G401.6 (cell line): ENCODE data around the gene GMDS.

Experiments used
- FAIRE-seq: peaks from 2 replicates; lab custom pipeline; 2012; peaks lifted over from hg19 to GRCh38; lab: Jason Lieb, UNC

Gene GMDS

GRCh38 chr6:2245103-2245876 lies at the start of gene GMDS:
TSS of gene GMDS (minus strand) at chr6:2245605.
- FAIRE-seq, result no peak

GRCh38 chr6:2285510-2285909 lies 40.1 kb upstream of the GMDS start:
- FAIRE-seq, result peak; percentile 13

- no peak for FAIRE-seq
Observed at GRCh38 chr6:2275892-2276242, 30.5 kb upstream of the GMDS start.

- no peak for FAIRE-seq
Observed at GRCh38 chr6:2274981-2275891, 29.8 kb upstream of the GMDS start.

DNA sequence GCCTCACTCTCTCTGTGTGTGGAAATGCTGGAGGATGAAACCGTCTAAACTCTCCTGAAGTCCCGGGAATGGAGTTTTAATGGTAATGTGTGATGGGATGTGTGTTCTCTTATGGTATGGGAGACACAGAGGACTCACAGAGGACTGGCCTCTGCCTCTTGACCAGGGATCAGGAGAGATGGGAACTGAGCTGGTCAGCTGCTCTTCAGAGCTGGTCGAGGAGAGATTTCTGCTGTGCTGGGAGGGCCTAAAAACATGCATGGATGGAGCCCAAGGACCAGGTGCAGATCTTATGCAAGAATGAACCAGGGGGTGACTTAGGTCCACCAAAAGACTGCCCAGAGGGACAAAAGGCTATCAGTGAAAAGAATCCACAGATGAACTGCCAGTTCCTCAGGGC lies 27.3 kb upstream of the GMDS start:
- no peak for FAIRE-seq

- no peak for FAIRE-seq
Observed at GRCh38 chr6:2270054-2270453, 24.6 kb upstream of the GMDS start.

DNA sequence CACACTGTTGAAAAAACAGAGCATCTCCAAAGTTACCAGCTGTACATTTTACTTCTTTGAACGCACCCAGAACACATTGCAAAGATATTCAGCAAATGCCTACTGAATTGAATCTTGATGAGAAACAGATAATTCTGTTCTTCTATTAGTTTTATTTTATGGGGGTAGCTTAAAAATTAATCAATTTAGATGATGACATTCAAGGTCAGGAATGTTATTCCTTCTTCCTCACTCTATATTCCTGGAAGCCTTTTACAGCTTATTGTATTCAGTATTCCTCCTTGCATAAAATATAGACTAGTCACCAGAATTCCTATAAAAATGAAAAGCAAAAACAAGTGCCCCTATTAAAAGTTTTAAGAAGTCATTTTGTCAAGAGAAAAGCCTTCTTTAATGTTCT lies 21.4 kb upstream of the GMDS start:
- FAIRE-seq, result no peak

DNA sequence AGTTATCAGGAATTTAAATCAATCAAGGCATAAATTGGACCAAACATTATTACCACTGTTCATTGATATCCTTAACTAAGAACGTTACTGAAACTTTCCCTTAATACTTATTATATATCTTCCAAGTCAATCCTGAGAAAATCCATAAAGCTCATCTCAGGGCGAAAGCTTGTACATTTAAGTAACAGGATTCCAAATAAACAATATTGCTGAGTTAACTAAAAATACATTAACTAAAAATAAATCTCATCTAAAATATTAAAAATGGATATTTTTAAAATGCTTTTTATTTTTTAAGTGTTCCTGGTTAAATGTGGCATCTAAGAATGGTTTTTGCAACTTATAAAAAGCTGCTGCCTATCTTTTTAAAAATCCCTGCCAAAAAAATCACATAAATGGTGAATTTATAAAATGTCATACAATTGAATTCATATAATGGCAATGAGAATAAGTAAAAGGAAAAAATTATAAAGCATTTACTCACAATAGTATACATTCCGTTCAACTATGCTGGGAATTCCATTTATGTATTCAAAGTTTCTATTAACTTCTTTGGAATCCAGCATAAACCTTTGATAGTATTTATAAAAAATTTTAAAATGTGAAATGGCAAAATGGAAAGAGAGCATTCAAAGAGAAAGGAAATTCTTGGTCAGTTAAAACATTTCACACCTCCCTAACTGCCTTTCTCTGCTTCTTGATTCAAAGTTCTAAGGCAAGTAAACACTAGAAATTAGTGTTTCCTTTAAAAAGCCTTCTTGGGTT lies 20.8 kb upstream of the GMDS start:
- no peak for FAIRE-seq

DNA sequence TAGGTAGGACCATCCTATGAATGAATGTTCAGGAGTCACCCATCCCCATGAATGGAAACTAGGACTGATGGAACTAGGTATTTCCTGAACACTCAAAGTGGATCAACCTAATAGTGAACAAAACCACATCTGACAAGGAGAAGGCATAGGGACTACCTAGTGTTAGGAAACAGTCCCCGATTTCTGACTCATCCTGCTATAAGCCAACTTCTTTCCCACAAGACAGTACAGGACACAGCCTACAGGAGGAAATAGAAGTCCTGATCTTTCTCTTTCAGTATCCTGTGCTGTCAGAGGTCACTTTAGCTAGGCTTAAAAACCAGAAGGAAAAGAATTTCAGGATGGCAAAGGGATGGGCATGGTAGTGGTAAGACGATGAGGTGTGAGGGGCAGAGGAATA lies 19.5 kb upstream of the GMDS start:
- no peak for FAIRE-seq

DNA sequence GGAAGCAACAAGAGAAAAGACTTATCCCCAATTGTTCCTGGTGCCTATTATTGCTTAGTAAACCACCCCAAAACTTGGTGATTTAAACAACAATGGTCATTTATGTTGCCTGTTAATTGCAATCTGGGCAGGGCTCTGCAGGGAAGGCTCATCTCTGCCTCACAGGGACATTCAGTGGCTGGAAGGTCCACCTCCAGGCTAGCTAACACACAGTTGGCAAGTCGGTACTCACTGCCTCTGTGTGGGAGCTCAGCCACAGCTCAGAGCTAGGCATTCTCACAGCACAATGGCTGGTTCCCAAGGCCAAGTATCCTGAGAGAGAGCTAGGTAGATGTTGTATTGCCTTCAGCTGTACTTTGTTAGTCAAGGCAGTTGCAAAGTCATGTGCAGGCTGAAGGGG lies 18.5 kb upstream of the GMDS start:
- no peak for FAIRE-seq

GRCh38 chr6:2259574-2259973 lies 14.2 kb upstream of the GMDS start:
- no peak for FAIRE-seq

- FAIRE-seq, result no peak
Observed at GRCh38 chr6:2259002-2259494, 13.6 kb upstream of the GMDS start.

- no peak for FAIRE-seq
Observed at GRCh38 chr6:2258112-2258511, 12.7 kb upstream of the GMDS start.

- no peak for FAIRE-seq
Observed at GRCh38 chr6:2257363-2257762, 12.0 kb upstream of the GMDS start.

- FAIRE-seq, result no peak
Observed at GRCh38 chr6:2254747-2255146, 9.3 kb upstream of the GMDS start.

DNA sequence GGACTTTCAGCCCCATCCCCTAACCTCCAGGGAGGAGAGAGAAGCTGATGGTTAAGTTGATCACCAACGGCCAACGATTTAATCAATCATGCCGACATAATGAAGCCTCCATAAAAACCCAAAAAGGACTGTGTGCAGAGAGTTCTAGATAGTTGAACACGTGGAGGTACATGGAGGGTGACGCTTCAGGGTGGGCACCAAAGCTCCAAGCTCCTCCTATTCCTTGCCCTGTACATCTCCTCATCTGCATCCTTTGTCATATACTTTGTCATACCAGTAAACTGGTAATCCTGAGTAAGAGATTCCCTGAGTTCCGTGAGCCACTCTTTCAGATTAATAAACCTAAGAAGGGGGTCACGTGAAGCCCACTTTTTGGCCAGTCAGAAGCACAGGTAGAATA lies 3.7 kb upstream of the GMDS start:
- no peak for FAIRE-seq

DNA sequence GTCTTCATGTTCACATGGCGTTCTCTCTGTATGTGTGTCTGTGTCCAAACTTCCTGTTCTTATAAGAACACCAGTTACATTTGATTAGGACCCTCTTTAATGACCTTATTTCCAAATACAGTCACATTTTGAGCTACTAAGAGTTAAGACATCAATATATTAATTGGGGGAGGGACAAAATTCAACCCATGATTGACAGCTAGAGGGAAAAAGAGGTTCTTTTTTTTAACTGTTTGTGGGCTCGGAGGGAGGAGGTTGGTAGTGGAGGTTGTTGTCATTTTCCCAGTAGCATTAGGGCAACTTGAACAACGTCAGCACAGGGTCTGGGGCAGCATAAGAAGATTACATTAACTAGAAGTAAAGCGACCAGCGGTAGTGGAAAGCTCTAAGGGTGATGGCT lies 2.3 kb upstream of the GMDS start:
- no peak for FAIRE-seq

GRCh38 chr6:2245877-2246863 lies 765 bp upstream of the GMDS start:
- no peak for FAIRE-seq

GRCh38 chr6:2244261-2245102 lies 923 bp downstream of the GMDS start:
- no peak for FAIRE-seq

GRCh38 chr6:2242311-2242710 lies 3.1 kb downstream of the GMDS start:
- no peak for FAIRE-seq

DNA sequence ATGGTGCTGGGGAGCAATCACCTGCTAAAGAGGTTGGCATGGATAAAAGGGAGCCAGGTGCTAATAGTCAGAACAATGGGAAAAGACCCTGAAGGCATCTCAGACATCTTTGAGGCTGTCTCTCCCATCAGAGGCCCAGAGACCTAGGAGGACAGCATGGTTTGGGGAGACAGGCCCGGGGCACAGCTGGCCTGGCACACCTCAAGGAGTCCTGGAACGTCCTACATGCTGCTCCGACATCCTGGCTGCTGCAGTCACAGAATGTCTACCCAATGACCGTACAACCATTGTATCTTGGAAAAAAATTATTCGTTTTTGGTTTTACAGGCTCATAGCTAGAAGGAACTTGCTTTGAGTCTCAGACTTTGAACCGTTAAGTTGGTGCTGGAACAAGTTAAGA lies 4.4 kb downstream of the GMDS start:
- FAIRE-seq, result no peak
